ENCODE measurements around the gene MS4A15.
"Not testable (repeated sequence)": the region's sequence is repeated elsewhere in the genome, so short reads cannot be mapped to it uniquely, and the experiment has no call there.

Gene MS4A15

DNA sequence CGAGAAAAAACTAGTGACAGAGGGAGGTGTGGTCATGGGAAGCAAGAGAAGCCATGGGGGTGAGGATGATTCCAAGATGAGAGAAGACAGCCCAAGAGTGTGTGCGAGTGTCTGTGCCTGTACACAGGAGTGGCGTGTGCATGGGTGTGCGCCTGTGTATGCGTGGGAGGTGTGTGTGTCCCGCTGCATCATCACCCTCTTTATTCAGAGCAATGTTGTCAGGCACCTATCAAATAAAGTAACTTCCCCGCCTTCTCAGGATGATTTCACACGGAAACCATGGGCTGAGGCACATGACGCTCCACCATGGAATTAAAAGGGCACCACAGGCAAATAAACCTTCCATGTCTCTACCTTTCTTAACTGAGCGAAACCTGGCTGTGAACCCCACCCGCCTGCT lies 53.0 kb downstream of the MS4A15 start:
- Histone ChIP-seq H3K9me3 (ENCODE audit: control insufficient read depth, low read length) (peaks cover 4% of the 10 kb centered on the region), H3K9ac (ENCODE audit: low read length) (no peak overlapping the region), H3K4me1 (ENCODE audit: control insufficient read depth, insufficient read depth, low read length) (no peaks in the 10 kb centered on the region), H3K27me3 (replicated peaks; ENCODE audit: control insufficient read depth, insufficient read depth, low read length) (peaks cover 41% of the 10 kb centered on the region), H3K4me3 (ENCODE audit: low read length) (no peak overlapping the region), H3K36me3 (ENCODE audit: control insufficient read depth, insufficient read depth, low read length, severe bottlenecking) (no peaks in the 10 kb centered on the region)
- no peak for DNase-seq (ENCODE audit: low read depth)

DNA sequence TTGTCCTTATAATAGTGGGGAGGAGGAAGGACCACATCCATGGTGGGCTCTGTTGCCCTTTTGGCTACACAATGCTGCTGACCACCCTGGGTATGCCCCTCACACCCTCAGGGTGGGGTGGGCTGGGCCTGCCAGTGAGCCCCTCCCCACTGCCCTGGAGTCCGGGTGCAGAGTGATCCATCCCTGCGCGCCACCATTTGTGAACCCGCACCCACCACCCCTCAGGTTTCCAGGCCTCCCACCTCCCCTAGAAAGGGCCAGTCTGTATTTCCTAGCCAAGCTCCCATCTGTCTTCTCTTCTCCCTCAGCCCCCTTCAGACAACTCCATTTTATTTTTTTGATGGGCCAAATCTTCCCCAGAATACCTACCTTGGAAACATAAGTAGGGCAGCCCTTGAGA lies 53.5 kb downstream of the MS4A15 start:
- Histone ChIP-seq H3K4me1 (ENCODE audit: control insufficient read depth, insufficient read depth, low read length) (no peaks in the 10 kb centered on the region), H3K36me3 (ENCODE audit: control insufficient read depth, insufficient read depth, low read length, severe bottlenecking) (no peaks in the 10 kb centered on the region), H3K27me3 (replicated peaks; ENCODE audit: control insufficient read depth, insufficient read depth, low read length) (peaks cover 41% of the 10 kb centered on the region), H3K4me3 (ENCODE audit: low read length) (no peak overlapping the region), H3K9me3 (ENCODE audit: control insufficient read depth, low read length) (peaks cover 4% of the 10 kb centered on the region), H3K9ac (ENCODE audit: low read length) (no peak overlapping the region)
- no peak for DNase-seq (ENCODE audit: low read depth)

- no peak for DNase-seq (ENCODE audit: low read depth)
Observed at GRCh38 chr11:60810569-60810968, 53.9 kb downstream of the MS4A15 start.

GRCh38 chr11:60813324-60813723 lies 56.7 kb downstream of the MS4A15 start:
- no peaks in the 10 kb centered on the region for H3K36me3 ChIP-seq (ENCODE audit: control insufficient read depth, insufficient read depth, low read length, severe bottlenecking)
- H3K9ac ChIP-seq (ENCODE audit: low read length), result no peak overlapping the region
- no peak overlapping the region for H3K4me3 ChIP-seq (ENCODE audit: low read length)
- H3K4me1 ChIP-seq (ENCODE audit: control insufficient read depth, insufficient read depth, low read length), result no peaks in the 10 kb centered on the region
- peaks cover 33% of the 10 kb centered on the region for H3K27me3 ChIP-seq (replicated peaks; ENCODE audit: control insufficient read depth, insufficient read depth, low read length)
- DNase-seq (ENCODE audit: low read depth), result no peak
- peaks cover 19% of the 10 kb centered on the region for H3K9me3 ChIP-seq (ENCODE audit: control insufficient read depth, low read length)

More at GRCh38 chr11:60810569-60810968, 53.9 kb downstream of the MS4A15 start:
- no peak overlapping the region for H3K9ac ChIP-seq (ENCODE audit: low read length)
- H3K27me3 ChIP-seq (replicated peaks; ENCODE audit: control insufficient read depth, insufficient read depth, low read length), result peaks cover 37% of the 10 kb centered on the region
- H3K4me1 ChIP-seq (ENCODE audit: control insufficient read depth, insufficient read depth, low read length), result no peaks in the 10 kb centered on the region
- peaks cover 4% of the 10 kb centered on the region for H3K9me3 ChIP-seq (ENCODE audit: control insufficient read depth, low read length)
- H3K36me3 ChIP-seq (ENCODE audit: control insufficient read depth, insufficient read depth, low read length, severe bottlenecking), result no peaks in the 10 kb centered on the region
- H3K4me3 ChIP-seq (ENCODE audit: low read length), result no peak overlapping the region

DNA sequence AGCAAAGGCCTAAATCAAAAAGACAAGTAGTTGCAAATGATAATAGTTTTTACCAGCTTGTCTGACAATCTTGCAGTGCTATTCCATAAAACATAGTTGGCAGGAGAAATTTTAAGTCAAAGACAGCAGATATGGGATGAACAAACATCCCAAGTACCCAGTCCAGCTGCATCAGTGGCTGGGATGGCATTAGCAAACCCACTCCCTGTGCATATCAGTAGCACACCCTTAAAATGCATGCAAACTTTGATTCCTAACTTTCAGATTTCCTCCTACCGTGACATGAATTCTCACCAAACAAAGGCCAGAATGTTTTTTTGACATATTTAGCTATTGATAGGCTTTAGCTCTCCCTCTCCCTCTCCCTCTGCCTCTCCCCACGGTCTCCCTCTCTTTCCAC lies 57.4 kb downstream of the MS4A15 start:
- H3K4me3 ChIP-seq (ENCODE audit: low read length), result no peak overlapping the region
- no peak overlapping the region for H3K9ac ChIP-seq (ENCODE audit: low read length)
- peaks cover 19% of the 10 kb centered on the region for H3K9me3 ChIP-seq (ENCODE audit: control insufficient read depth, low read length)
- DNase-seq (ENCODE audit: low read depth), result no peak
- no peaks in the 10 kb centered on the region for H3K4me1 ChIP-seq (ENCODE audit: control insufficient read depth, insufficient read depth, low read length)
- H3K27me3 ChIP-seq (replicated peaks; ENCODE audit: control insufficient read depth, insufficient read depth, low read length), result peaks cover 33% of the 10 kb centered on the region
- no peaks in the 10 kb centered on the region for H3K36me3 ChIP-seq (ENCODE audit: control insufficient read depth, insufficient read depth, low read length, severe bottlenecking)

GRCh38 chr11:60816590-60817157 lies 60.0 kb downstream of the MS4A15 start:
- no peak overlapping the region for H3K4me3 ChIP-seq (ENCODE audit: low read length)
- H3K9me3 ChIP-seq (ENCODE audit: control insufficient read depth, low read length), result peaks cover 19% of the 10 kb centered on the region
- H3K27me3 ChIP-seq (replicated peaks; ENCODE audit: control insufficient read depth, insufficient read depth, low read length), result peaks cover 37% of the 10 kb centered on the region
- H3K36me3 ChIP-seq (ENCODE audit: control insufficient read depth, insufficient read depth, low read length, severe bottlenecking), result no peaks in the 10 kb centered on the region
- DNase-seq (ENCODE audit: low read depth), result no peak
- H3K9ac ChIP-seq (ENCODE audit: low read length), result no peak overlapping the region
- H3K4me1 ChIP-seq (ENCODE audit: control insufficient read depth, insufficient read depth, low read length), result peaks cover 2% of the 10 kb centered on the region

DNA sequence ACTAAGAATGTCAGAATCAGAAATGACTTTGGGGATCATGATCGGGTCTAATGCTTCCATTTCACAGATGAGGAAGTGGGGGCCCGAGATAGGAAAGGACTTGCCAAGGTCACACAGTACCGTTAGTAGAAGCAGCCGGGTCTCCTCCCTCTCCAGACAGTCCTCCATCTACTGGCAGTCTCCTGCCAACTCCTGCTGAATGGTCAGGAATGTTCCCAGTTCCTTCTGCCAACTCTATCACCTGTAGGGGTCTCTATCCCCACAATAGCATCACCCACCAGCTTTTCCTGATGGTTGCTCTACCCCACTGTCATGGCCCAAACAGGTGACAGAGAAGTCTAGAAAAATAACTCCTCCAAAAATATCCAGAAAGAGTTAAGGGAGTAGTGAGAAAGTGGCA lies 61.4 kb downstream of the MS4A15 start:
- DNase-seq (ENCODE audit: low read depth), result no peak
- Histone ChIP-seq H3K27me3 (replicated peaks; ENCODE audit: control insufficient read depth, insufficient read depth, low read length) (peaks cover 29% of the 10 kb centered on the region), H3K9me3 (ENCODE audit: control insufficient read depth, low read length) (peaks cover 18% of the 10 kb centered on the region), H3K9ac (ENCODE audit: low read length) (no peak overlapping the region), H3K4me1 (ENCODE audit: control insufficient read depth, insufficient read depth, low read length) (peaks cover 5% of the 10 kb centered on the region), H3K4me3 (ENCODE audit: low read length) (no peak overlapping the region), H3K36me3 (ENCODE audit: control insufficient read depth, insufficient read depth, low read length, severe bottlenecking) (no peaks in the 10 kb centered on the region)

DNA sequence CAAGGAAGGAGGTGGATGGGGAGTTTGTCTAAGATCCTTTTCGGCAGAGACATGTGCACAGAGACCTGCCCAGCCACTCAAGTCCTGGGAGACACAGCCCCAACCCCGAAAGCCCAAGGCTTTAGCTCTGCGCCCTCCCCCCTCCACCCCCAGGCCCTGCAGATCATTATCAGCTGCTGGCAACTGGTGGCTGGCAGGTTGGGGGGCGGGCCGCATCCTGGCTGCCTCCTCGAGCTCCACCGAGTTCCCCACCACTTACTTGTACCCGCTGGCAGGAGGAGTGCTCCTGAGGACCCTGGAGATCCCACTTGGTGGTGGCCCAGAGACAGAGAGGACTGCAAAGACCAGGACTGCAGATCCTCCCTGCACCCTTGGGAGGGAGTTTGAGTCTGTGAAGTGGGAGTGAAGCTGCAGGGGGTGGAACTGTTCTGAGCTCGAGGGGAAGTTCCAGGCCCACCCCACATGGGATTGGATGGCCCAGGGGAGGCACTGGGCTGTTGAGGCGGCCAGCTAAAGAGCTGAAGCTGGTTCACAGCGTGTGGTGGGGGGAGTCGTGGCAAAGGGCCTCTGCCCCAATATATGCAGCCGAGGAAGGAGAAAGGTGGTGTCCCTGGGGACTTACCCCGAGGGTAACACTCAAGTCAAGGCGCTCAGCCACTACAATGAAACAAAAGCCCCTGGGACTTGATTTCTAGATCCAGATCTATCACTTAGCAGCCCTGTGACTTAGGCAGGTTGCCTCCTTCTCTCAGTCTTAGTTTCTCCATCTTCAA lies 65.3 kb downstream of the MS4A15 start:
- Histone ChIP-seq H3K4me3 (ENCODE audit: low read length) (no peak overlapping the region), H3K9ac (ENCODE audit: low read length) (no peak overlapping the region), H3K27me3 (replicated peaks; ENCODE audit: control insufficient read depth, insufficient read depth, low read length) (peaks cover 30% of the 10 kb centered on the region), H3K9me3 (ENCODE audit: control insufficient read depth, low read length) (peaks cover 7% of the 10 kb centered on the region), H3K4me1 (ENCODE audit: control insufficient read depth, insufficient read depth, low read length) (peaks cover 5% of the 10 kb centered on the region), H3K36me3 (ENCODE audit: control insufficient read depth, insufficient read depth, low read length, severe bottlenecking) (no peaks in the 10 kb centered on the region)
- DNase-seq (ENCODE audit: low read depth), result no peak

GRCh38 chr11:60823745-60824306 lies 67.2 kb downstream of the MS4A15 start:
- not testable (repeated sequence) for H3K36me3 ChIP-seq (ENCODE audit: control insufficient read depth, insufficient read depth, low read length, severe bottlenecking); H3K9ac ChIP-seq (ENCODE audit: low read length); H3K4me1 ChIP-seq (ENCODE audit: control insufficient read depth, insufficient read depth, low read length); H3K9me3 ChIP-seq (ENCODE audit: control insufficient read depth, low read length); DNase-seq (ENCODE audit: low read depth); H3K4me3 ChIP-seq (ENCODE audit: low read length)
- peaks cover 48% of the 10 kb centered on the region for H3K27me3 ChIP-seq (replicated peaks; ENCODE audit: control insufficient read depth, insufficient read depth, low read length)

DNA sequence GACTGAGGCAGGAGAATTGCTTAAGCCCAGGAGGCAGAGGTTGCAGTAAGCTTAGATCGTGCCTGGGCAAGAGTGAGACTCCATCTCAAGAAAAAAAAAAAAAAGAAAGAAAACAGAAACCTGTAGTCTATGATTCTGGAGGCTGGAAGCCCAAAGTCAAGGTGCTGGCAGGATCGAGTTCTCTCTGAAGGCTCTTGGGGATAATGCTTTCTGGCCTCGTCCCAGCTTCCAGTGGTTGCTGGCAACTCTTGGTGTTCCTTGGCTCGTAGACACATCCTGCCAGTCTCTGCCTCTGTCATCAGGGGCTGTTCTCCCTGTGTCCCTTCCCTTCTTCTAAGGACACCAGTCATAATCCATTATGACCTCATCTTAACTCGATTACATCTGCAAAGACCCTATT lies 68.5 kb downstream of the MS4A15 start:
- DNase-seq (ENCODE audit: low read depth), result no peak
- peaks cover 44% of the 10 kb centered on the region for H3K27me3 ChIP-seq (replicated peaks; ENCODE audit: control insufficient read depth, insufficient read depth, low read length)

DNA sequence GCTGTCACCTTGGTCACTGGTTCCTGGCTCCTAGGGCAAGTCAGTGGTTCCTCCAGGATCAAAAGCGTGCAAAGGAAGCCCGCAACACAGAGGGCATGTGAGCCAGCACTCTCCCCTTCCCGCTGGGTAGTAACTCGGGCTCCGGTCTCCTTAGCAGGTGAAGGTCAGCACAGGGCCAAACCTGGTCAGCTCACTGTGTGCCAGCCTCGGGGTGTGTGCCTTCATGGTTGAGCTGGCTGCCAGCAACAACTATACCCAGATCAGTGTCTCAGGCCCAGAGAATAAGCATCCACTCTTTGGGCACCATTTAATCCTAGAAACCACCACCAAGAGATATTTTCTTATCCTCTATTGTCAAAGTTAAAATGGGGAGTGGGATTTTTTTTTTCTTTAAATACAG lies 69.1 kb downstream of the MS4A15 start:
- no peak for DNase-seq (ENCODE audit: low read depth)
- Histone ChIP-seq H3K36me3 (ENCODE audit: control insufficient read depth, insufficient read depth, low read length, severe bottlenecking) (no peaks in the 10 kb centered on the region), H3K27me3 (replicated peaks; ENCODE audit: control insufficient read depth, insufficient read depth, low read length) (peaks cover 39% of the 10 kb centered on the region), H3K4me1 (ENCODE audit: control insufficient read depth, insufficient read depth, low read length) (peaks cover 5% of the 10 kb centered on the region), H3K9ac (ENCODE audit: low read length) (no peak overlapping the region), H3K9me3 (ENCODE audit: control insufficient read depth, low read length) (no peaks in the 10 kb centered on the region), H3K4me3 (ENCODE audit: low read length) (no peak overlapping the region)

More for the DNA sequence above, 68.5 kb downstream of the MS4A15 start:
- no peak overlapping the region for H3K9ac ChIP-seq (ENCODE audit: low read length)
- no peaks in the 10 kb centered on the region for H3K36me3 ChIP-seq (ENCODE audit: control insufficient read depth, insufficient read depth, low read length, severe bottlenecking)
- H3K9me3 ChIP-seq (ENCODE audit: control insufficient read depth, low read length), result no peaks in the 10 kb centered on the region
- H3K4me3 ChIP-seq (ENCODE audit: low read length), result no peak overlapping the region
- H3K4me1 ChIP-seq (ENCODE audit: control insufficient read depth, insufficient read depth, low read length), result peaks cover 5% of the 10 kb centered on the region

All from adipocyte (in vitro differentiated cells).